ENCODE results near the gene ARHGAP42. TPM values are rescaled to one million over a fixed set of nuclear protein-coding genes. Genes with fewer than 3 reads are reported as not detected.

ARHGAP42 gene
- polyA plus RNA-seq, 1 donor from 2014 or later: 0.75 TPM

DNA sequence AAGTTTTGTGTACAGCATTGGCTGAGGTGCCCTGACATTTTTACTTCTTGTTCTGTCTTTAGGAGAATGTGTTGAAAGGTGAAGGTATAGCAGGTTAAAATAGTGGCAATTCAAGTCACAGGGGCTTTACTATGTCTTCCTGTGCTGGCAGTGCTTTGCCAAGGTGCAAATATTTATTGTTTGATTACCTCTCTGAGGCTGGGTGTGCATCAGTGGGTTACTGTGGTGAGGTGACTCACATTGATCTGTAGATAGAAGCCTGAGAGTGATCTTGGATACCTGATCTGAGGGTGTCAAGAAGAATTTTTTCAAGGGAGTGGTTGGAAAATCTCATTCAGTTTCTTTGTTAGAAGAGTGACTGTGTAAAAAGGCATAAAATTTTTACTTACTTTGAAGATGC is 90.0 kb downstream of the ARHGAP42 start:
- peaks cover 0 to 3% (median 0%) of the 10 kb centered on the region in 3 donors for H3K4me1 Mint-ChIP-seq
- no peak overlapping the region for H3K4me3 Mint-ChIP-seq
- no peak overlapping the region for H3K27ac Mint-ChIP-seq
- peaks cover 2% of the 10 kb centered on the region for H3K36me3 Mint-ChIP-seq
- H3K9me3 Mint-ChIP-seq: peaks cover 0 to 2% (median 0%) of the 10 kb centered on the region in 3 donors
- no peaks in the 10 kb centered on the region for H3K27me3 Mint-ChIP-seq

DNA sequence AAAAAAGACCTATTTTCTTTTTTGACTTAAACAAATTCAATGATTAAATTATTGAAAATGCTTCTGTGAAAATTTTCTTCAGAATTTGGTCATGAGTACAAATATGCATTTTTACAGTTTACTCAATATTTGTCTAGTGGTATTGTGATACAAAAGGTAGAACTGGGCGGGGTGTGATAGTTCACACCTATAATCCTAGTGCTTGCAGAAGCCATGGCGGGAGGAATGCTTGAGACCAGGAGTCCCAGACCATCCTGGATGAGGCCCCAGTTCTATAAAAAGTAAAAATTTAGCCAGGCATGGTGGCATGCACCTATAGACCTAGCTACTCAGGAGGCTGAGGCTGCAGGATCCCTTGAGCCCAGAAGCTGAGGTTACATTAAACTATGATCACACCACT is 90.6 kb downstream of the ARHGAP42 start:
- Mint-ChIP-seq H3K27ac (no peak overlapping the region), H3K4me3 (no peak overlapping the region), H3K9me3 (peaks cover 0 to 2% (median 0%) of the 10 kb centered on the region in 3 donors)

DNA sequence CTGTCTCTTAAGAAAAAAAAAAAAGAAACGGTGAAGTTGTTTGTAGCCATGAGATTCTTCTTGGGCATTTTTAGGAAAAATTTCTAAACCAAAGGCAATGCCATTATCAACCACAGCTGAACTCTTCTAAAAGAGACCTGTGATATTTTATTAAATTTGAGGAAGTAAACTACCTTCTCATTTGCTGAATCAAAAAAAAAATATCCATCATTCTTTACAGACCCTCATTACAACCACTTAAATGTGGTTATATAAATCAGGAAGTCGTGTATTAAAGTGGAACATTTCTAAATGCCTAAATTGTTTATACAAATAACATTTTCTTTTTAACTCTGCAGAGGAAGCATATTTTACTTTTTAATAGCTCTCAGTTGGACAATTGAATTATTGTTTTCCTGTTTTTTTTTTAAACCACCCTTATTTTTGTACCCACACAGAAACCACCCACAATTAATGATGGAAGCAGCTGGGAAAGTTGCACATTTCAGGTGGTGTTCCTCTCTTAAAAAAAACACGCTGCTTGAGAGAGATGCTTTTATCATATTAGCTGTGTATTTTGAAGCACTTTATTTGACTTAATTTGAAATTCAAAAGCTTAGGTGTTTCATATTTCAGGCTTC is 91.2 kb downstream of the ARHGAP42 start:
- peaks cover 0 to 2% (median 0%) of the 10 kb centered on the region in 3 donors for H3K9me3 Mint-ChIP-seq
- H3K27ac Mint-ChIP-seq: no peak overlapping the region
- peaks cover 0 to 3% (median 0%) of the 10 kb centered on the region in 3 donors for H3K4me1 Mint-ChIP-seq
- no peaks in the 10 kb centered on the region for H3K27me3 Mint-ChIP-seq
- no peak overlapping the region for H3K4me3 Mint-ChIP-seq
- H3K36me3 Mint-ChIP-seq: peaks cover 2% of the 10 kb centered on the region

More for the DNA sequence above, 90.6 kb downstream of the ARHGAP42 start:
- Mint-ChIP-seq H3K36me3 (peaks cover 2% of the 10 kb centered on the region), H3K27me3 (no peaks in the 10 kb centered on the region), H3K4me1 (peaks cover 0 to 3% (median 0%) of the 10 kb centered on the region in 3 donors)

GRCh38 chr11:100780470-100780869 is 93.4 kb downstream of the ARHGAP42 start:
- no peaks in the 10 kb centered on the region for H3K27me3 Mint-ChIP-seq
- H3K27ac Mint-ChIP-seq: no peak overlapping the region
- no peak overlapping the region for H3K4me3 Mint-ChIP-seq
- no peaks in the 10 kb centered on the region for H3K4me1 Mint-ChIP-seq
- peaks cover 2% of the 10 kb centered on the region for H3K36me3 Mint-ChIP-seq
- H3K9me3 Mint-ChIP-seq: no peaks in the 10 kb centered on the region

DNA sequence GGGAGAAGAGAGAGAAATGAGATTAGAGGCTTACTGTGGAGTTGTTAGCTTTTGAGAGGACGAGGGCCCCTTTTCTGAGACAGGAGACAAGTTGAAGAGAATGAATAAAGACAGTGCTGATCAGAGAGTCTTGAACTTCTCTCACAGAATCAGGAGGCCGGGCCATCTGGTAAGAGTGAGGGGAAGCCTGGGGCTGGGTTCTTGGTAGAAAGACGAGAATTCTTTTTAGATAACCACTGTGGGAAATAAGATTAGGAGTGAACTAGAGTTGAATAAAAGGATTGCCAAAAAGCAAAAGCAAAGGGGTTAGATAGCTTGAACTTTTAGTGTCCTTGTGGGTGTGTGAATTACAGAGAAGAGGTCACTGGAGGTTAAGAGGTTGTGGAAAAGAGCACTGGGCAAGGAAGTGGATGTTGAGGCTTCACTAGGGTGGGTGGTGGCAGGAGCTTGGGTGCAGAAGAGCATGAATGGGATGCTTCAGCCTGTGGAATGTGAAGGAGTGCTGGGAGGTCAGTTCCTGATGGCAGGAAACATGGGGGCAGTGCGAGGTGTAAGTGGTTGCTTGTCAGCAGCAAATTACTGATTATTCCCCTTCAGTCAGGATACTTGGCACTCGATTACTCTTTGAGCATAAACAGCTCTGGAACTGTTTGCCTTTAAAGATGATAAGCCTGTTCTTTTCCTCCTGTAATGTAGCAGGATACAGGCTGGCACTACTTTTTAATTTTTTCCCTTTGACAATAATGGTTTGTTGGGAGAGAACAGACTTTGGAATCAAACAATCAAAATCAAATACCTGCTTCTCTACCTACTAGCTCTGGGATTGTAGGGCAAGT is 98.3 kb downstream of the ARHGAP42 start:
- peaks cover 0 to 3% (median 0%) of the 10 kb centered on the region in 3 donors for H3K9me3 Mint-ChIP-seq
- H3K27me3 Mint-ChIP-seq: no peaks in the 10 kb centered on the region
- H3K36me3 Mint-ChIP-seq: no peaks in the 10 kb centered on the region
- no peak overlapping the region for H3K27ac Mint-ChIP-seq
- no peaks in the 10 kb centered on the region for H3K4me1 Mint-ChIP-seq
- H3K4me3 Mint-ChIP-seq: no peak overlapping the region

GRCh38 chr11:100788561-100789295 is 101.6 kb downstream of the ARHGAP42 start:
- Mint-ChIP-seq H3K4me1 (no peaks in the 10 kb centered on the region), H3K27ac (no peak overlapping the region), H3K4me3 (no peak overlapping the region), H3K36me3 (no peaks in the 10 kb centered on the region), H3K9me3 (peaks cover 0 to 3% (median 0%) of the 10 kb centered on the region in 3 donors), H3K27me3 (no peaks in the 10 kb centered on the region)

DNA sequence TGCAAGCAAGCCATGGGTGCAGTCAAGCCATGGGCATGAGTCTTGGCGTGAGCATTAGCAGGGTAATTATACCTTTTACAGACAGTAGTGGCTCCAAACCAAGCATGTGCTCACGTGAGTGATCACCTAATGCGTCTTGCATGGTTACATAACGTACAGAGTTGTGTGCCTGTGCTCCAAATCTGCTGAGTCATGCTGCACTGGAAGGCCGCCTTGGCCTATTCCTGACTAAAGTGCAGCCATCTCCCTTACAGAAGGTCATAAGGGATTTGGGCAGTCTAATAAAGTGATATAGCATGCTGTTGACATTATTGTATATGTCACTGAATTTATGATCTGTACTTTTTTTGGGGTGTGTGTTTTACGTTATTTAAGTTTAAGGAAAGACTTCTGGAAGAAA is 102.4 kb downstream of the ARHGAP42 start:
- no peaks in the 10 kb centered on the region for H3K27me3 Mint-ChIP-seq
- H3K4me3 Mint-ChIP-seq: no peak overlapping the region
- H3K9me3 Mint-ChIP-seq: peaks cover 0 to 3% (median 0%) of the 10 kb centered on the region in 3 donors
- peaks cover 3% of the 10 kb centered on the region for H3K36me3 Mint-ChIP-seq
- no peak overlapping the region for H3K27ac Mint-ChIP-seq
- H3K4me1 Mint-ChIP-seq: no peaks in the 10 kb centered on the region

- H3K36me3 Mint-ChIP-seq: peaks cover 3% of the 10 kb centered on the region
- H3K4me3 Mint-ChIP-seq: no peak overlapping the region
- peaks cover 0 to 3% (median 0%) of the 10 kb centered on the region in 3 donors for H3K9me3 Mint-ChIP-seq
- no peaks in the 10 kb centered on the region for H3K27me3 Mint-ChIP-seq
- H3K27ac Mint-ChIP-seq: no peak overlapping the region
- H3K4me1 Mint-ChIP-seq: no peaks in the 10 kb centered on the region
These were observed 103.0 kb downstream of the ARHGAP42 start for GRCh38 chr11:100790073-100790472.

GRCh38 chr11:100791103-100791502 is 104.0 kb downstream of the ARHGAP42 start:
- H3K27me3 Mint-ChIP-seq: no peaks in the 10 kb centered on the region
- H3K9me3 Mint-ChIP-seq: peaks cover 0 to 3% (median 0%) of the 10 kb centered on the region in 3 donors
- H3K4me3 Mint-ChIP-seq: no peak overlapping the region
- no peak overlapping the region for H3K27ac Mint-ChIP-seq
- H3K4me1 Mint-ChIP-seq: no peaks in the 10 kb centered on the region
- peaks cover 3% of the 10 kb centered on the region for H3K36me3 Mint-ChIP-seq

GRCh38 chr11:100791860-100792259 is 104.8 kb downstream of the ARHGAP42 start:
- H3K4me3 Mint-ChIP-seq: no peak overlapping the region
- no peak overlapping the region for H3K27ac Mint-ChIP-seq
- H3K27me3 Mint-ChIP-seq: no peaks in the 10 kb centered on the region
- H3K4me1 Mint-ChIP-seq: no peaks in the 10 kb centered on the region
- no peaks in the 10 kb centered on the region for H3K9me3 Mint-ChIP-seq
- H3K36me3 Mint-ChIP-seq: peaks cover 3% of the 10 kb centered on the region

- H3K27ac Mint-ChIP-seq: no peak overlapping the region
- H3K4me1 Mint-ChIP-seq: no peaks in the 10 kb centered on the region
- H3K27me3 Mint-ChIP-seq: no peaks in the 10 kb centered on the region
- no peak overlapping the region for H3K4me3 Mint-ChIP-seq
- H3K36me3 Mint-ChIP-seq: peaks cover 3% of the 10 kb centered on the region
- no peaks in the 10 kb centered on the region for H3K9me3 Mint-ChIP-seq
These were observed 106.4 kb downstream of the ARHGAP42 start for GRCh38 chr11:100793525-100793924.

DNA sequence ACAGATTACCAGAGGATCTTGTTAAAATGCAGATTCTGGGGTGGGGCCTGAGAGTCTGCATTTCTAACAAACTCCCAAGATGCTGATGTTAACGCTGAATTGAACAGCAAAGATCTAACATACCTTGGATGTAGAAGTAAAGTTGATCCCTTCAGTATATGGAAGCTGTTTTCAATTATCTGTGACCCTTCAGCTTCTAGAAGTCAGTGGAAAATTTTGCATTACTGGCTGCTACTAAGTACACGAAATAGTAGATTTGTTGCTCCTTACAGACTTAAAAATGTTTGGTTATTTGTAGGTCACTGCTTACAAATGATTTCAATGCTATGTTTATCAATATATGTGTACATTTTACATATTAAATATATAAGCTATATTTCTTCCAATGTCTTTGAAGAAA is 107.4 kb downstream of the ARHGAP42 start:
- Mint-ChIP-seq H3K27ac (no peak overlapping the region), H3K36me3 (peaks cover 3% of the 10 kb centered on the region), H3K4me1 (no peaks in the 10 kb centered on the region), H3K4me3 (no peak overlapping the region), H3K27me3 (no peaks in the 10 kb centered on the region), H3K9me3 (no peaks in the 10 kb centered on the region)

- Mint-ChIP-seq H3K36me3 (no peaks in the 10 kb centered on the region), H3K27ac (no peak overlapping the region), H3K4me3 (no peak overlapping the region), H3K27me3 (no peaks in the 10 kb centered on the region), H3K4me1 (no peaks in the 10 kb centered on the region), H3K9me3 (no peaks in the 10 kb centered on the region)
These were observed 112.4 kb downstream of the ARHGAP42 start for GRCh38 chr11:100799445-100799844.

DNA sequence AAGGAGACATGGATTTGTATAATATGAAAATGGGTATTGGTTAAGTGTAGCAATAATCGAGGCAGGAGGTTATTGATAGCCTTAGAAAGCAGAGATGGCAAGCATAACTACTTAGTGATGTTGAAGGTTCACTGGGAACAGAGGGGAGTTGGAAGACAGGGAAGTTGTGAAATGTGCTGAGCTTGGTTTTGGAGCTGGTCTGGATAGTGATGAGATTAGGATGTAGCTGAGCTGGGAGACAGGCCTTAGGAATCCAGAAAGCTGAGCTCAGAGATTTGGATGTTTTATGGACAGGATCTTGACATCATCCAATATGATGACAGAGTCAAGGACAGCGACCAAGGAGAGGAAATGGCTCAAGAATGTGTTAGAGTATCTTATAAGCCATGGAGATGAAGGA is 113.1 kb downstream of the ARHGAP42 start:
- Mint-ChIP-seq H3K27ac (no peak overlapping the region), H3K4me1 (no peaks in the 10 kb centered on the region), H3K27me3 (no peaks in the 10 kb centered on the region), H3K4me3 (no peak overlapping the region), H3K9me3 (no peaks in the 10 kb centered on the region), H3K36me3 (no peaks in the 10 kb centered on the region)

All from IgD-negative memory B cell (primary cell).